ENCODE measurements around the gene AJUBA.
A peak's percentile ranks its signal among the peaks of the same experiment; 100 is the strongest.

The AJUBA gene

DNA sequence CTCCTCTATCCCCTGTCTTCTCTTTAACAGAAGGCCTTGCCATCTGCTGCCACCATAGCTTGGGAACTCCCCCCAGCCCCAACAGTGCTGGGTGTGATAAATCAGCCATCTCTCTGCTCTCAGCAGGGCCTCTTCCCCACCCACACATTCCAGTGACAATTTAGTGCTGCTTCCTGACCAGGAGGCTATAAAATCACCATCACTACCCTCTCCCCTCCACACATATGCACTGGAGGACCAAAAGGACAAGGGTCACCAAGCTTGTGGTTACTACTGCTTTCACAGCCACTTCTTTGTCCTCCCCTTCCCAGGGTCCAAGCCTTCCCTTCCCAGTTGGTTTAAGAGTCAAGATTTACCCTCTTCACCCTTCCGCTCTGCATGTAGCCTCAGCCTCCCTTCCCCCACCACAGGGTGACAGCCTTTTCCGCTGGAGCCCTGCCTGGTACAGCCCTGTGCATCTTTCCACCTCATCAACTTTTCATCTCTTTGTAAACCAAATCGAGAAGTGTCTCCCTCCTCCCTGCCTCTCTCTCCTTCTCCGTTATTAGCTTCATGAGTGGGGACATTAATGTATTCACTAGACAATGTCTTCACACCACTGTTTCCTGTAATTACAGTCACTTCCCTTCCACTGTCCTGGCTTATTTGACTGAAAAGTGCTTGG lies 42.9 kb upstream of the AJUBA start:
- Histone ChIP-seq H3K9ac (ENCODE audit: low read depth, low read length) (no peak overlapping the region), H3K9me3 (ENCODE audit: insufficient read depth, low read length, severe bottlenecking) (no peaks in the 10 kb centered on the region), H2AFZ (ENCODE audit: low read depth, low read length) (no peak overlapping the region), H3K27me3 (ENCODE audit: insufficient read depth, low read length, poor library complexity) (no peaks in the 10 kb centered on the region), H3K36me3 (ENCODE audit: insufficient read depth, low read length) (peaks cover 48% of the 10 kb centered on the region), H3K4me2 (ENCODE audit: insufficient read depth, low read length) (no peak overlapping the region), H3K4me1 (ENCODE audit: insufficient read depth, low read length) (peaks cover 8% of the 10 kb centered on the region), H4K20me1 (ENCODE audit: insufficient read depth, low read length) (peaks cover 13% of the 10 kb centered on the region; the same call in 1 of the 2 replicates), H3K4me3 (ENCODE audit: low read depth in 1 of 2, low read length in 2 of 2) (no peak overlapping the region), H3K27ac (ENCODE audit: low read length) (no peak overlapping the region), H3K79me2 (ENCODE audit: insufficient read depth, low read length) (peaks cover 13% of the 10 kb centered on the region; the same call in 1 of the 2 replicates)
- TF ChIP-seq, protein P1, sequence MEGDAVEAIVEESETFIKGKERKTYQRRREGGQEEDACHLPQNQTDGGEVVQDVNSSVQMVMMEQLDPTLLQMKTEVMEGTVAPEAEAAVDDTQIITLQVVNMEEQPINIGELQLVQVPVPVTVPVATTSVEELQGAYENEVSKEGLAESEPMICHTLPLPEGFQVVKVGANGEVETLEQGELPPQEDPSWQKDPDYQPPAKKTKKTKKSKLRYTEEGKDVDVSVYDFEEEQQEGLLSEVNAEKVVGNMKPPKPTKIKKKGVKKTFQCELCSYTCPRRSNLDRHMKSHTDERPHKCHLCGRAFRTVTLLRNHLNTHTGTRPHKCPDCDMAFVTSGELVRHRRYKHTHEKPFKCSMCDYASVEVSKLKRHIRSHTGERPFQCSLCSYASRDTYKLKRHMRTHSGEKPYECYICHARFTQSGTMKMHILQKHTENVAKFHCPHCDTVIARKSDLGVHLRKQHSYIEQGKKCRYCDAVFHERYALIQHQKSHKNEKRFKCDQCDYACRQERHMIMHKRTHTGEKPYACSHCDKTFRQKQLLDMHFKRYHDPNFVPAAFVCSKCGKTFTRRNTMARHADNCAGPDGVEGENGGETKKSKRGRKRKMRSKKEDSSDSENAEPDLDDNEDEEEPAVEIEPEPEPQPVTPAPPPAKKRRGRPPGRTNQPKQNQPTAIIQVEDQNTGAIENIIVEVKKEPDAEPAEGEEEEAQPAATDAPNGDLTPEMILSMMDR (IDR thresholded peaks at IDR 0.05; ENCODE audit: borderline replicate concordance, extremely low read depth, low read length, poor library complexity, severe bottlenecking): no peak
- no peak for TF ChIP-seq EZH2 (IDR thresholded peaks at IDR 0.05; ENCODE audit: borderline replicate concordance, low read depth, low read length, severe bottlenecking)
- ATAC-seq (ENCODE audit: insufficient read depth, low read depth) (0 out of 3 replicates have a peak, but pooled peaks have one; percentile 20), DNase-seq (no peak)

DNA sequence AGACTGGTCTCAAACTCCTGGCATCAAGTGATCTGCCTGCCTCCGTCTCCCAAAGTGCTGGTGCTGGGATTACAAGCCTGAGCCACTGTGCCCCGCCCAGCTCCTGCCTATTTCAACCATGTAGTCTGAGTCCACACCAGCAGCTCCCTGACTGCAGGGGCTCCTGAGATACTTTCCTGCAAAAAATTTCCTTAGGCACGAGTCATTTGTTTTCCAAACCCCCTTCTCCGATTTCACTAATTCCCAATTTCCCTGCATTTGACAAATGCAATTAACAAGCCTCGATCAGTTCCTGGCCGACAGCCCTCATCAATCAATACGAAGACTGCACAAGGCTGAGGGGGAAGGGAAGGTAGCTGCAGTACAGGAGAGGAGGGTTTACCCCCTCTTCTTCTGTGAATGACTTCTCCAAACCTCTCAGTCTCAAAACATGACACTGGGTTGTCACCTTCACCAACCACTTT lies 42.3 kb upstream of the AJUBA start:
- Histone ChIP-seq H3K4me2 (ENCODE audit: insufficient read depth, low read length) (no peak overlapping the region), H3K27ac (ENCODE audit: low read length) (no peak overlapping the region), H3K27me3 (ENCODE audit: insufficient read depth, low read length, poor library complexity) (no peaks in the 10 kb centered on the region), H3K9me3 (ENCODE audit: insufficient read depth, low read length, severe bottlenecking) (no peaks in the 10 kb centered on the region), H3K79me2 (ENCODE audit: insufficient read depth, low read length) (peaks cover 13% of the 10 kb centered on the region; the same call in 1 of the 2 replicates), H3K9ac (ENCODE audit: low read depth, low read length) (no peak overlapping the region), H3K4me3 (ENCODE audit: low read depth in 1 of 2, low read length in 2 of 2) (no peak overlapping the region), H4K20me1 (ENCODE audit: insufficient read depth, low read length) (peaks cover 13% of the 10 kb centered on the region; the same call in 1 of the 2 replicates), H3K4me1 (ENCODE audit: insufficient read depth, low read length) (peaks cover 8% of the 10 kb centered on the region), H2AFZ (ENCODE audit: low read depth, low read length) (no peak overlapping the region), H3K36me3 (ENCODE audit: insufficient read depth, low read length) (peaks cover 46% of the 10 kb centered on the region)
- TF ChIP-seq, protein P1 (IDR thresholded peaks at IDR 0.05; ENCODE audit: borderline replicate concordance, extremely low read depth, low read length, poor library complexity, severe bottlenecking): no peak
- no peak for TF ChIP-seq EZH2 (IDR thresholded peaks at IDR 0.05; ENCODE audit: borderline replicate concordance, low read depth, low read length, severe bottlenecking)
- ATAC-seq (ENCODE audit: insufficient read depth, low read depth) (no peak), DNase-seq (no peak)

DNA sequence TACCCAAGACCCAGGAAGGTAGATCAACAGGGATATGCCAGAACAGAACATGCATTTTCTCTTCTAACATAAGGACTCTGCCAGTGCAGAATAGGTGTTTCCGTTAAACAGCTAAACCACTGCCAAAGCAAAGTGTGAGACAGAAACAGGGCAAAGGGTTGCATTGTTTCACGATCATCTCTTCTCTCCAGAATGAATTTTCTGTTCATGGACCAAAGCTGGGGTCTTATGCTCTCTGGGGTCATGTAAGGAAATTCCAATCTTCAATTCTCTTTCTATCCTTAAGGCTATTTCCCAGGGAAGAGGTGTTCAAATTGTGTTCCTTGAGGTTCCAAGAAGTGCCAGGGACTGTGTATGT lies 41.4 kb upstream of the AJUBA start:
- no peaks in the 10 kb centered on the region for H3K9me3 ChIP-seq (ENCODE audit: insufficient read depth, low read length, severe bottlenecking)
- H3K4me2 ChIP-seq (ENCODE audit: insufficient read depth, low read length): no peak overlapping the region
- H3K4me3 ChIP-seq (ENCODE audit: low read depth in 1 of 2, low read length in 2 of 2): no peak overlapping the region
- no peak overlapping the region for H3K9ac ChIP-seq (ENCODE audit: low read depth, low read length)
- no peaks in the 10 kb centered on the region for H3K27me3 ChIP-seq (ENCODE audit: insufficient read depth, low read length, poor library complexity)
- ATAC-seq (ENCODE audit: insufficient read depth, low read depth): no peak
- DNase-seq: no peak
- peaks cover 38% of the 10 kb centered on the region for H3K36me3 ChIP-seq (ENCODE audit: insufficient read depth, low read length)
- no peak for TF ChIP-seq EZH2 (IDR thresholded peaks at IDR 0.05; ENCODE audit: borderline replicate concordance, low read depth, low read length, severe bottlenecking)
- TF ChIP-seq, protein P1 (IDR thresholded peaks at IDR 0.05; ENCODE audit: borderline replicate concordance, extremely low read depth, low read length, poor library complexity, severe bottlenecking): no peak
- peaks cover 5% of the 10 kb centered on the region; the same call in 1 of the 2 replicates for H3K79me2 ChIP-seq (ENCODE audit: insufficient read depth, low read length)
- H2AFZ ChIP-seq (ENCODE audit: low read depth, low read length): no peak overlapping the region
- no peak overlapping the region for H3K27ac ChIP-seq (ENCODE audit: low read length)
- H4K20me1 ChIP-seq (ENCODE audit: insufficient read depth, low read length): peaks cover 10% of the 10 kb centered on the region; the same call in 1 of the 2 replicates
- H3K4me1 ChIP-seq (ENCODE audit: insufficient read depth, low read length): peaks cover under 1% of the 10 kb centered on the region
